GM18520 (cell line): Measurements from ENCODE around the gene PA2G4.
"Not testable (repeated sequence)": the region's sequence is repeated elsewhere in the genome, so short reads cannot be mapped to it uniquely, and the experiment has no call there.

Source experiments
- ATAC-seq: cut with Tn5 transposase; IDR thresholded peaks from one replicate; pipeline ENCODE4 v1.9.1; 2021; ENCODE audit not compliant: unreplicated experiment

PA2G4 gene

GRCh38 chr12:56152756-56153677 is 48.7 kb downstream of the PA2G4 start:
- ATAC-seq: no peak

- no peak for ATAC-seq
Observed at GRCh38 chr12:56153678-56154065, 49.3 kb downstream of the PA2G4 start.

GRCh38 chr12:56154246-56154771 is 50.0 kb downstream of the PA2G4 start:
- ATAC-seq: no peak

GRCh38 chr12:56154818-56155217 is 50.5 kb downstream of the PA2G4 start:
- no peak for ATAC-seq

- no peak for ATAC-seq
Observed at GRCh38 chr12:56155256-56155845, 51.0 kb downstream of the PA2G4 start.

GRCh38 chr12:56156464-56157200 is 52.3 kb downstream of the PA2G4 start:
- ATAC-seq: not testable (repeated sequence)

GRCh38 chr12:56157201-56158028 is 53.1 kb downstream of the PA2G4 start:
- peak; percentile 14 for ATAC-seq

- ATAC-seq: peak; percentile 79
Observed at GRCh38 chr12:56158029-56158925, 53.9 kb downstream of the PA2G4 start, which contains the start of gene MYL6. Gene MYL6, plus strand, starts transcription at chr12:56158359. Its CDS starts 43 bp downstream, at chr12:56158402.

- ATAC-seq: no peak
Observed at GRCh38 chr12:56158926-56159461, 54.6 kb downstream of the PA2G4 start.

GRCh38 chr12:56159482-56160192 is 55.3 kb downstream of the PA2G4 start:
- no peak for ATAC-seq

- no peak for ATAC-seq
Observed at GRCh38 chr12:56160193-56160763, 55.9 kb downstream of the PA2G4 start.

GRCh38 chr12:56160894-56161689 is 56.7 kb downstream of the PA2G4 start:
- no peak for ATAC-seq

GRCh38 chr12:56161690-56162351 is 57.5 kb downstream of the PA2G4 start:
- ATAC-seq: no peak

GRCh38 chr12:56162468-56163290 is 58.3 kb downstream of the PA2G4 start:
- no peak for ATAC-seq
